OCI-LY1 (cell line): ENCODE results near the gene ADGRV1.

Source experiments
- H2AFZ ChIP-seq: fragments of 200-600 bp; sonication (generic), shearing (Covaris generic); 2 replicates; pipeline ENCODE4 v1.6.0; 2014; ENCODE audit warnings: antibody characterized with exemption, mild to moderate bottlenecking, low read length
- H3F3A ChIP-seq: fragments of 200-600 bp; sonication (generic), shearing (Covaris generic); 2 replicates; pipeline ENCODE4 v1.6.0; 2014; ENCODE audit warnings: mild to moderate bottlenecking, antibody characterized with exemption, low read length, moderate library complexity; ENCODE audit not compliant: insufficient read depth
- H3K27ac ChIP-seq: fragments of 200-600 bp; sonication (generic); 2 replicates; pipeline ENCODE4 v1.5.1; 2014; ENCODE audit warnings: low read length, mixed run types, mild to moderate bottlenecking, low read depth; ENCODE audit not compliant: poor library complexity, severe bottlenecking
- H3K27me3 ChIP-seq: fragments of 200-600 bp; sonication (generic); 2 replicates; pipeline ENCODE4 v1.6.0; 2014; ENCODE audit warnings: antibody characterized with exemption, mild to moderate bottlenecking, low read length, moderate library complexity; ENCODE audit not compliant: insufficient read depth
- H3K36me3 ChIP-seq: fragments of 200-600 bp; sonication (generic); 2 replicates; pipeline ENCODE4 v1.6.1; 2014; ENCODE audit warnings: mild to moderate bottlenecking, antibody characterized with exemption, low read length, moderate library complexity, mixed read lengths; ENCODE audit not compliant: insufficient read depth
- H3K4me1 ChIP-seq: fragments of 200-600 bp; sonication (generic); 2 replicates; pipeline ENCODE4 v1.5.1; 2014; ENCODE audit warnings: mild to moderate bottlenecking, low read length, moderate library complexity; ENCODE audit not compliant: insufficient read depth, severe bottlenecking
- H3K4me2 ChIP-seq: fragments of 200-600 bp; sonication (generic), shearing (Covaris generic); 2 replicates; pipeline ENCODE4 v1.6.1; 2014; ENCODE audit warnings: low read length
- H3K4me3 ChIP-seq: fragments of 200-600 bp; sonication (generic); 2 replicates; pipeline ENCODE4 v1.5.1; 2014; ENCODE audit warnings: low read length, low read depth, mild to moderate bottlenecking, mixed read lengths; ENCODE audit not compliant: poor library complexity, severe bottlenecking
- H3K79me2 ChIP-seq: fragments of 200-600 bp; shearing (Covaris generic); 2 replicates; pipeline ENCODE4 v1.6.1; 2016; ENCODE audit warnings: mixed run types, low read length, mixed read lengths; ENCODE audit not compliant: insufficient read depth
- H3K9ac ChIP-seq: fragments of 200-600 bp; sonication (generic), shearing (Covaris generic); 2 replicates; pipeline ENCODE4 v1.6.1; 2014; ENCODE audit warnings: mild to moderate bottlenecking, low read length, mixed read lengths
- H3K9me2 ChIP-seq: fragments of 200-600 bp; sonication (generic), shearing (Covaris generic); 2 replicates; pipeline ENCODE4 v1.6.1; 2014; ENCODE audit warnings: low read depth, mild to moderate bottlenecking, low read length, mixed read lengths
- H3K9me3 ChIP-seq: fragments of 200-600 bp; shearing (Covaris generic); 2 replicates; pipeline ENCODE4 v1.6.1; 2014; ENCODE audit warnings: low read length, mixed read lengths
- H4K20me1 ChIP-seq: fragments of 200-600 bp; sonication (generic), shearing (Covaris generic); 2 replicates; pipeline ENCODE4 v1.6.0; 2016; ENCODE audit warnings: mild to moderate bottlenecking, low read length; ENCODE audit not compliant: insufficient read depth
- CTCF ChIP-seq: fragments of 200-600 bp; sonication (generic), shearing (Covaris generic); IDR thresholded peaks from 2 replicates; pipeline ENCODE4 v1.5.1; 2017; ENCODE audit warnings: mild to moderate bottlenecking, antibody characterized with exemption, low read length, moderate library complexity, mixed read lengths
- EZH2 ChIP-seq: fragments of 200-600 bp; sonication (generic), shearing (Covaris generic); IDR thresholded peaks from 2 replicates; pipeline ENCODE4 v1.8.0; 2017; ENCODE audit warnings: borderline replicate concordance, mixed run types, mild to moderate bottlenecking, antibody characterized with exemption, low read length, moderate library complexity, mixed read lengths

Gene ADGRV1

GRCh38 chr5:91052977-91053740 lies 494.6 kb downstream of the ADGRV1 start:
- Histone ChIP-seq H3K27me3 (no peaks in the 10 kb centered on the region), H4K20me1 (no peaks in the 10 kb centered on the region), H3K27ac (no peak overlapping the region), H3K9ac (no peak overlapping the region), H3F3A (no peaks in the 10 kb centered on the region), H3K4me3 (no peak overlapping the region), H3K4me2 (no peak overlapping the region), H3K9me2 (no peaks in the 10 kb centered on the region), H3K36me3 (no peaks in the 10 kb centered on the region), H3K4me1 (no peaks in the 10 kb centered on the region), H3K9me3 (no peaks in the 10 kb centered on the region), H3K79me2 (no peaks in the 10 kb centered on the region), H2AFZ (no peak overlapping the region)
- no peak for TF ChIP-seq EZH2
- no peak for TF ChIP-seq CTCF

- H3K27ac ChIP-seq, result no peak overlapping the region
- TF ChIP-seq CTCF (no peak), EZH2 (no peak)
Measured at GRCh38 chr5:91053741-91054025, 495.1 kb downstream of the ADGRV1 start.

GRCh38 chr5:91058155-91058554 lies 499.6 kb downstream of the ADGRV1 start:
- H3K27ac ChIP-seq, result no peak overlapping the region
- no peaks in the 10 kb centered on the region for H3K9me3 ChIP-seq
- no peak for TF ChIP-seq CTCF
- no peak for TF ChIP-seq EZH2
- no peaks in the 10 kb centered on the region for H3F3A ChIP-seq
- no peak overlapping the region for H3K4me2 ChIP-seq
- no peaks in the 10 kb centered on the region for H4K20me1 ChIP-seq
- H3K79me2 ChIP-seq, result no peaks in the 10 kb centered on the region
- H3K27me3 ChIP-seq, result no peaks in the 10 kb centered on the region
- H3K9me2 ChIP-seq, result no peaks in the 10 kb centered on the region
- no peak overlapping the region for H3K4me3 ChIP-seq
- no peaks in the 10 kb centered on the region for H3K4me1 ChIP-seq
- H3K36me3 ChIP-seq, result no peaks in the 10 kb centered on the region
- no peak overlapping the region for H3K9ac ChIP-seq
- H2AFZ ChIP-seq, result no peak overlapping the region

More at GRCh38 chr5:91053741-91054025, 495.1 kb downstream of the ADGRV1 start:
- Histone ChIP-seq H3K4me3 (no peak overlapping the region), H3K36me3 (no peaks in the 10 kb centered on the region), H3K79me2 (no peaks in the 10 kb centered on the region), H3K4me1 (no peaks in the 10 kb centered on the region), H3F3A (no peaks in the 10 kb centered on the region), H3K9me2 (no peaks in the 10 kb centered on the region), H3K9me3 (no peaks in the 10 kb centered on the region), H2AFZ (no peak overlapping the region), H3K27me3 (no peaks in the 10 kb centered on the region), H3K9ac (no peak overlapping the region), H3K4me2 (no peak overlapping the region), H4K20me1 (no peaks in the 10 kb centered on the region)
